Keratinocyte (primary cell): Measurements from ENCODE around the gene RFC2. TPM values are rescaled to one million over a fixed set of nuclear protein-coding genes. Genes with fewer than 3 reads are reported as not detected.
"Not testable (repeated sequence)": the region's sequence is repeated elsewhere in the genome, so short reads cannot be mapped to it uniquely, and the experiment has no call there.

ENCODE experiments used
- DNase-seq: peaks from one replicate; pipeline ENCODE4 v3.0.0-alpha.2; 2011; ENCODE audit warnings: low read depth, missing footprints, low spot score
- FAIRE-seq: peaks from 2 replicates; lab custom pipeline; 2011; peaks lifted over from hg19 to GRCh38; lab: Jason Lieb, UNC
- H2AFZ ChIP-seq: 2 replicates; pipeline ENCODE4 v1.6.0; 2012; ENCODE audit warnings: low read length, control low read depth, inconsistent platforms; ENCODE audit not compliant: control insufficient read depth
- H3K27ac ChIP-seq: 2 replicates; pipeline ENCODE4 v1.5.1; 2011; ENCODE audit warnings: low read length; ENCODE audit not compliant: control insufficient read depth, insufficient read depth
- H3K27me3 ChIP-seq: 3 replicates; pipeline ENCODE4 v1.6.0; 2011; ENCODE audit warnings: low read length; ENCODE audit not compliant: control insufficient read depth, insufficient read depth; ENCODE audit errors: extremely low read depth
- H3K36me3 ChIP-seq, 2 experiments: 2 replicates in 1 of 2; 3 replicates in 1 of 2; pipeline ENCODE4 v1.5.1; 2011; ENCODE audit warnings: low read length in 2 of 2, mild to moderate bottlenecking in 1 of 2; ENCODE audit not compliant: control insufficient read depth in 2 of 2, insufficient read depth in 2 of 2; ENCODE audit errors: extremely low read depth in 1 of 2
- H3K4me1 ChIP-seq: 3 replicates; pipeline ENCODE4 v1.5.1; 2011; ENCODE audit warnings: low read length; ENCODE audit not compliant: control insufficient read depth, insufficient read depth; ENCODE audit errors: extremely low read depth
- H3K4me2 ChIP-seq: 3 replicates; pipeline ENCODE4 v1.6.0; 2011; ENCODE audit warnings: low read depth, low read length; ENCODE audit not compliant: control insufficient read depth, insufficient read depth; ENCODE audit errors: extremely low read depth
- H3K4me3 ChIP-seq, 3 experiments: fragments of 200-600 bp in 1 of 3; sonication (generic) in 1 of 3; 2 replicates in 2 of 3; 3 replicates in 1 of 3; pipeline ENCODE4 v1.5.1; 2011 to 2016; ENCODE audit warnings: low read length in 3 of 3, mild to moderate bottlenecking in 3 of 3, control low read depth in 2 of 3, inconsistent platforms in 1 of 3, low read depth in 1 of 3, mixed read lengths in 1 of 3, mixed run types in 1 of 3, moderate library complexity in 1 of 3; ENCODE audit not compliant: control insufficient read depth in 2 of 3, insufficient read depth in 2 of 3; ENCODE audit errors: extremely low read depth in 1 of 3
- H3K79me2 ChIP-seq: 2 replicates; pipeline ENCODE4 v1.6.0; 2012; ENCODE audit warnings: low read length; ENCODE audit not compliant: control insufficient read depth, insufficient read depth
- H3K9ac ChIP-seq: 3 replicates; pipeline ENCODE4 v1.6.0; 2011; ENCODE audit warnings: low read length; ENCODE audit not compliant: control insufficient read depth, insufficient read depth; ENCODE audit errors: extremely low read depth
- H3K9me1 ChIP-seq: 3 replicates; pipeline ENCODE4 v1.6.0; 2011; ENCODE audit warnings: low read length; ENCODE audit not compliant: control insufficient read depth, insufficient read depth; ENCODE audit errors: extremely low read depth
- H3K9me3 ChIP-seq: 2 replicates; pipeline ENCODE4 v1.5.1; 2012; ENCODE audit warnings: low read depth, low read length; ENCODE audit not compliant: control insufficient read depth
- H4K20me1 ChIP-seq: 3 replicates; pipeline ENCODE4 v1.6.0; 2011; ENCODE audit warnings: low read length; ENCODE audit not compliant: control insufficient read depth, insufficient read depth; ENCODE audit errors: extremely low read depth
- EZH2 ChIP-seq: IDR thresholded peaks from one replicate; pipeline ENCODE4 v1.6.1; 2012; ENCODE audit warnings: inconsistent platforms, mild to moderate bottlenecking, low read length, moderate library complexity
- dilution Hi-C: fragments of 300-500 bp; cut with MboI; formaldehyde crosslinking; loops from one replicate; pipeline ENCODE4 v1.7.0; 2020; ENCODE audit warnings: low sequenced_read_pairs; ENCODE audit not compliant: extremely low pct_ligation_motif_present
- polyA plus RNA-seq, 5 experiments: library from polyadenylated mRNA; depleted of rRNA in 3 of 5; stranded (reverse) in 3 of 5; stranded (forward) in 1 of 5; unstranded in 1 of 5; fragments of >200 nt; gene quantifications; 1 replicate in 1 of 5; 2 replicates in 3 of 5; 3 replicates in 1 of 5; pipeline versions ENCODE4 v1.2.1 to v1.2.3, GENCODE V29; 2011 to 2012; ENCODE audit warnings: missing spikeins in 2 of 5, low read depth in 1 of 5, low replicate concordance in 1 of 5
- TF ChIP-seq, protein P1 (sequence below), 3 experiments: IDR thresholded peaks in 1 of 3; conservative IDR thresholded peaks in 1 of 3; optimal IDR thresholded peaks in 1 of 3; 2 replicates in 2 of 3; 3 replicates in 1 of 3; pipeline versions ENCODE3 to v1.5.1; 2011; ENCODE audit warnings: low read length in 3 of 3, mild to moderate bottlenecking in 3 of 3, moderate library complexity in 2 of 3, control low read depth in 1 of 3, inconsistent platforms in 1 of 3; ENCODE audit not compliant: insufficient read depth in 2 of 3; ENCODE audit errors: extremely low read depth in 1 of 3

Gene RFC2
- polyA plus RNA-seq, 1 donor (not counting 4 experiments of a cell fraction or from before 2014, with no cell fraction given): 24.7 TPM

GRCh38 chr7:74226633-74227032, 27.6 kb downstream of the RFC2 start:
- TF ChIP-seq, protein P1, sequence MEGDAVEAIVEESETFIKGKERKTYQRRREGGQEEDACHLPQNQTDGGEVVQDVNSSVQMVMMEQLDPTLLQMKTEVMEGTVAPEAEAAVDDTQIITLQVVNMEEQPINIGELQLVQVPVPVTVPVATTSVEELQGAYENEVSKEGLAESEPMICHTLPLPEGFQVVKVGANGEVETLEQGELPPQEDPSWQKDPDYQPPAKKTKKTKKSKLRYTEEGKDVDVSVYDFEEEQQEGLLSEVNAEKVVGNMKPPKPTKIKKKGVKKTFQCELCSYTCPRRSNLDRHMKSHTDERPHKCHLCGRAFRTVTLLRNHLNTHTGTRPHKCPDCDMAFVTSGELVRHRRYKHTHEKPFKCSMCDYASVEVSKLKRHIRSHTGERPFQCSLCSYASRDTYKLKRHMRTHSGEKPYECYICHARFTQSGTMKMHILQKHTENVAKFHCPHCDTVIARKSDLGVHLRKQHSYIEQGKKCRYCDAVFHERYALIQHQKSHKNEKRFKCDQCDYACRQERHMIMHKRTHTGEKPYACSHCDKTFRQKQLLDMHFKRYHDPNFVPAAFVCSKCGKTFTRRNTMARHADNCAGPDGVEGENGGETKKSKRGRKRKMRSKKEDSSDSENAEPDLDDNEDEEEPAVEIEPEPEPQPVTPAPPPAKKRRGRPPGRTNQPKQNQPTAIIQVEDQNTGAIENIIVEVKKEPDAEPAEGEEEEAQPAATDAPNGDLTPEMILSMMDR (optimal IDR thresholded peaks at IDR 0.05 in 1 of 3, IDR thresholded peaks at IDR 0.05 in 1 of 3, conservative IDR thresholded peaks at IDR 0.05 in 1 of 3; ENCODE audit: extremely low read depth in 1 of 3, insufficient read depth in 2 of 3, low read length in 3 of 3): no peak
- Histone ChIP-seq H3K9me1 (no peaks in the 10 kb centered on the region), H3K4me2 (no peak overlapping the region), H2AFZ (no peak overlapping the region), H3K9ac (no peak overlapping the region), H3K27ac (no peak overlapping the region), H3K36me3 (peaks cover 0 to 1% of the 10 kb centered on the region in 2 experiments), H4K20me1 (no peaks in the 10 kb centered on the region), H3K27me3 (no peaks in the 10 kb centered on the region), H3K9me3 (no peaks in the 10 kb centered on the region), H3K79me2 (no peaks in the 10 kb centered on the region), H3K4me3 (no peak overlapping the region), H3K4me1 (no peaks in the 10 kb centered on the region)
- no peak for FAIRE-seq
- DNase-seq: no peak
- dilution Hi-C loops: no loop called here

GRCh38 chr7:74225400-74225799, 28.8 kb downstream of the RFC2 start:
- peaks cover 0 to 1% of the 10 kb centered on the region in 2 experiments for H3K36me3 ChIP-seq
- no peaks in the 10 kb centered on the region for H3K79me2 ChIP-seq
- H3K4me1 ChIP-seq: no peaks in the 10 kb centered on the region
- H3K9ac ChIP-seq: no peak overlapping the region
- H3K27me3 ChIP-seq: no peaks in the 10 kb centered on the region
- no peaks in the 10 kb centered on the region for H4K20me1 ChIP-seq
- H3K9me3 ChIP-seq: no peaks in the 10 kb centered on the region
- TF ChIP-seq, protein P1 (optimal IDR thresholded peaks at IDR 0.05 in 1 of 3, IDR thresholded peaks at IDR 0.05 in 1 of 3, conservative IDR thresholded peaks at IDR 0.05 in 1 of 3; ENCODE audit: extremely low read depth in 1 of 3, insufficient read depth in 2 of 3, low read length in 3 of 3): no peak
- no peak for TF ChIP-seq EZH2
- no peak overlapping the region for H3K27ac ChIP-seq
- H3K9me1 ChIP-seq: no peaks in the 10 kb centered on the region
- dilution Hi-C loops: no loop called here
- FAIRE-seq: no peak
- H3K4me3 ChIP-seq: no peak overlapping the region
- H2AFZ ChIP-seq: no peak overlapping the region
- no peak overlapping the region for H3K4me2 ChIP-seq
- no peak for DNase-seq

DNA sequence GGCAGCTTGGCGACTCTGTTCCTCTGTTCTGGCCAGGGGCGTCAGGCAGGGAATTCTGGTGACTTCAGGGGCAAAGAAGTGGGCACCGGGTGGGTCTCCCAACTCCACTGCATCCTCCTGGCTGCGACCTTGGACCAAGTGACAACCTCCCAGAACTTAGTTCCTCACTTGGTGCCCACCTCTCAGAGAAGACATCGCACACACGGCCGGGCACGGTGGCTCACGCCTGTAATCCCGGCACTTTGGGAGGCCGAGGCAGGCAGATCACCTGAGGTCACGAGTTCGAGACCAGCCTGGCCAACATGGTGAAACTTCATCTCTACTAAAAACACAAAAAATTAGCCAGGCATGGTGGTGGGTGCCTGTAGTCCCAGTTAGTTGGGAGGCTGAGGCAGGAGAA, 29.3 kb downstream of the RFC2 start:
- H3K4me3 ChIP-seq, H3K27ac ChIP-seq, H3K4me2 ChIP-seq, H3K27me3 ChIP-seq, H3K79me2 ChIP-seq, DNase-seq, H3K9me3 ChIP-seq, H4K20me1 ChIP-seq, H2AFZ ChIP-seq, H3K36me3 ChIP-seq, H3K9ac ChIP-seq, FAIRE-seq, dilution Hi-C loops, H3K4me1 ChIP-seq, H3K9me1 ChIP-seq: not testable (repeated sequence)
